ENCODE results near the gene ANAPC5. TPM values are rescaled to one million over a fixed set of nuclear protein-coding genes. Genes with fewer than 3 reads are reported as not detected.
"Not testable (repeated sequence)": the region's sequence is repeated elsewhere in the genome, so short reads cannot be mapped to it uniquely, and the experiment has no call there.

Gene ANAPC5
- total RNA-seq, 1 donor: 118 TPM

- no peak for DNase-seq (ENCODE audit: low read depth in 2 of 3, low spot score in 2 of 3)
These were observed 63.2 kb downstream of the ANAPC5 start for GRCh38 chr12:121288986-121289385.

DNA sequence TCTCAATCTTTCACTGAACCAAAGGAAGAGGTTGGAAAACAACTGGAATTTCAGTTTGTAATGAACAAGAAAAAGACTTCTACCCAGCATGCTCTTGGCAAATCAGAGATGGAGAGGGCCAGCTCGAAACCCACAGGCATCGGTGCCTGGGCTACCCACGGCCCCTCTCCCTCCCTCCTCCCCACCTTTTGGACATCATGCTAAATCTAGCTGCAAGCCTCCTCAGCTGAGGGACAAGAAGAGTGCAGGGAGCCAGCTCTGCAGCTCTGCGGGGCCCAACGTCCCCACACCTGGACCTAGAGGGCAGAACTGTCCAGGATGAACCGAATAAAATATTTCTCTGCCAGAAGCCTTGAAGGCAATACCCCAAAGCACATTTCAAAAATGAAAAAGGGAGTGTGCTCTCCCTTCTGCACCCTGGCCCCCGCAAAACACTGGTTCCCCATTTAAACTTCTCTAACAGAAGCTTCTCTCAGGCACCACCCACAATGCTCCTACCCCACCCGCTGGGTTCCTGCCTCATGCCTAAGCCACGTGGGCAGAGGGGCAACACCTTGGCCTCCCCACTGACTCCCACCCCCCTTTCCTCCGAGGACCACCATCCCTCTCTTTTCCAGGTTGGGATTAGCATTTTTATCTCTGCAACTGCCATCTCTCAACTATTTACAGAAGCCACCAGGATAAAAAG lies 63.9 kb downstream of the ANAPC5 start:
- peak in 1 of 3 donors; percentile 33 for DNase-seq (ENCODE audit: low read depth in 2 of 3, low spot score in 2 of 3)

GRCh38 chr12:121287267-121287954 lies 64.8 kb downstream of the ANAPC5 start:
- DNase-seq (ENCODE audit: low read depth in 2 of 3, low spot score in 2 of 3): no peak

DNA sequence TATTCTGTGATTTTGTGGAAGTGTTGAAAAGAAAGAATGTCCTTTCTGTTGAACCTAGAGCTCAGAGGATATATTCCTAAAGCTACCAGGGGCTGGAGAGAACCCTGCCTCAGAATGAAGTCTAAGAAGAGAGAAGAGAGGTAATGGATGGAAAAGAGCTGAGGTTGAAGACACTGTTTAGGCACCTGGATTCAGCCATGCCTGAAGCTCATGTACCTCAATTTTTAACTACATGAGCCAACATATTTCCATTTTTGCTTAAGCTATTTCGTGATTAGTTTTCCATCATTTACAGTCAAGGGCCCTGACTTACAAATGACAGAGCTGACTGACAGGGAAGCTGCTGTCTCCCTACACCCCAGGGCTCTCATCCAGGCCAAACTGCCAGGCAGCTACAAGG lies 66.4 kb downstream of the ANAPC5 start:
- no peak for DNase-seq (ENCODE audit: low read depth in 2 of 3, low spot score in 2 of 3)

- no peak for DNase-seq (ENCODE audit: low read depth in 2 of 3, low spot score in 2 of 3)
These were observed 67.4 kb downstream of the ANAPC5 start for GRCh38 chr12:121284551-121285390.

DNA sequence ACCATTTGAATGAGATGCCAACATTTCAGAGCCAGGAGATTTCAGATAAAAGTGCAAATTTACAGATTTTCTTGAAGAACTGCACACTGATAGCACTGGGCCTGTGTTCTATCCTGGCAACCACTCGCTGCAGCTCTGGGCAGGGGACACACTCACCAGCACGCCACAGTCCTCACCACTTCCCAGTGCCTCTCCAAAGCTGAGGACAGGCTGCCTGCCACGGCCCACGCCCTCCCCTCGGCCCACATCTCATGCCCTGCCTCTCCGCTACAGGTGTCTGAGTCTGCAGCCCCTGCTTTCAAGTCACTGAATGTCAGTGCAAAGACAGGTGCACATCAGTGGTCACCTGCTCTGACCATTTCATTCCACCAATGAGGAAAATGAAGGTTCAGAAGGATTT lies 68.4 kb downstream of the ANAPC5 start:
- no peak for DNase-seq (ENCODE audit: low read depth in 2 of 3, low spot score in 2 of 3)

DNA sequence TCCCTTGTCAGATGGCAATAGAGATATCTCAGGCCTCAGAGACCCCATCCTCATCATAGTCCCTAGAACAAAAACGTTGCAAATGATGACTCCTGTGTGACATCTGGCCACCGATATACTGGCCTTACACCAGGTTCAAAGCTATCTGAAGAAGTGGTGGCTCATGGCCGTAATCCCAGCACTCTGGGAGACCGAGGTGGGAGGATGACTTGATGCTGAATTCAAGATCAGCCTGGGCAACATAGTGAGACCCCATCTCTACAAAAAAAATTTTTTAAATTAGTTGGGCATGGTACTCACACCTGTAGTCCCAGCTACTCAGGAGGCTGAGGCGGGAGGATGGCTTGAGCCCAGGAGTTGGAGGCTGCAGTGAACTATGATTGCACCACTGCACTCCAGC lies 68.8 kb downstream of the ANAPC5 start:
- DNase-seq (ENCODE audit: low read depth in 2 of 3, low spot score in 2 of 3): no peak

- DNase-seq (ENCODE audit: low read depth in 2 of 3, low spot score in 2 of 3): not testable (repeated sequence)
These were observed 69.3 kb downstream of the ANAPC5 start for GRCh38 chr12:121282910-121283309.

DNA sequence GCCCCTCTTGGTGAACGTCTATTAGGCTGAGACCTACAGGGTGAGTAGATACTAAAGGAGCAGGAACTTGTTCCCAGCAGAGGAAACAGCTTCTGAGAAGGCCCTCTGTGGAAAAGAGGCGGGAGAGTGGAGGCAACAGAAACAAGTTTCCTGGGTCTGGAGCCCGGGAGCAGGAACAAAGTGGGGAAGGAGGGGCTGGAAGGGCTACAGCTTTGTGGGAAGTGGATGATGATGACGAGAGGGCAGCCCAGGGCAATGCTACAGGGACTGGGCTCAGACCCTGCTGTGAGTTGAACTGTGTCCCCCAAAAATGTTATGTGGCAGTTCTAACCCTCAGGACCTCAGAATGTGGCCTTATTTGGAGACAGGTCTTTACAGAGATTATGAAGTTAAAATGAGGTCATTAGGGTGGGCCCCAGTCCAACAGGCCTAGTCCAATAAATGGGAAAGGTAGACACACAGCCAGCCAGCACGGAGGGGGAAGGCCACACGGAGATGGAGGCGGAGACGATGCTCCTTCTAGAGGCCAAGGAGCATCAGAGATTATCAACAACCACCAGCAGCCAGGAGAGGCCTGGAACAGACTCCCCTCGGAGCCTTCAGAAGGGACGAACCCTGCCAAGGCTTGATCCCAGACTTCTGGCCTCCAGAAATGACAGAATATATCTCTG lies 70.0 kb downstream of the ANAPC5 start:
- no peak for DNase-seq (ENCODE audit: low read depth in 2 of 3, low spot score in 2 of 3)

GRCh38 chr12:121281116-121281515 lies 71.1 kb downstream of the ANAPC5 start:
- DNase-seq (ENCODE audit: low read depth in 2 of 3, low spot score in 2 of 3): not testable (repeated sequence)

DNA sequence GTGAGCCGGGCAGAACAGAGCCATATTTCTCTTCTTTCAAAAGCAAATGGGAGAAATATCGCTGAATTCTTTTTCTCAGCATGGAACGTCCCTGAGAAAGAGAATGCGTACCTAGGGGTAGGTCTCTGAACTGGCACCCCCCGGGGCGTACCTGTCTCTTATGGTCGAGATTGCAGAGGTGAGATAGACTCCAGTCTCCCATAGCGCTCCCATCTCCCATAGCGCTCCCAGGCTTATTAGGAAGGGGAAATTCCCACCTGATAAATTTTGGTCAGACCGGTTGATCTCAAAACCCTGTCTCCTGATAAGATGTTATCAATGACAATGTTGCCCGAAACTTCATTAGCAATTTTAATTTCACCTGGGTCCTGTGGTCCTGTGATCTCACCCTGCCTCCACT lies 71.7 kb downstream of the ANAPC5 start:
- not testable (repeated sequence) for DNase-seq (ENCODE audit: low read depth in 2 of 3, low spot score in 2 of 3)

DNA sequence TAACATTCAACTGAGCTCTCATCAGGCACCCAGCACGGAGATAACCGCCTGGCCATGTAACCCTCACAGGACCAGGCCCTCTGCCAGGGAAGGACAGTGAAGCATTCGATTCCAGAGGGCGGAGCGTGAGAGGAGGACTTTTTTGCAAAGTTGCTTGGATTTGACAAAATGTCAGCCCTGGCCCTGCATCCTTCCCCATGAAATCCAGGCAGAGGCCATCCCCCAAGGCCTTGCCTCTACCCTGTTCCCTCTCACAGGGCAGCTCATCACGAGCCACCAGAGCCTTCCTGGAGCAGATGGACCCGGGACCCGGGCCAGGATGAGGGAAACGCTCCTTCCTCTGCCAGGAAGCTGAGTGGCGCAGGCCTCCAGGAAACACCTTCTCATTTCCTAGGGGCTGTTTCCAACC lies 72.7 kb downstream of the ANAPC5 start:
- DNase-seq (ENCODE audit: low read depth in 2 of 3, low spot score in 2 of 3): no peak

DNA sequence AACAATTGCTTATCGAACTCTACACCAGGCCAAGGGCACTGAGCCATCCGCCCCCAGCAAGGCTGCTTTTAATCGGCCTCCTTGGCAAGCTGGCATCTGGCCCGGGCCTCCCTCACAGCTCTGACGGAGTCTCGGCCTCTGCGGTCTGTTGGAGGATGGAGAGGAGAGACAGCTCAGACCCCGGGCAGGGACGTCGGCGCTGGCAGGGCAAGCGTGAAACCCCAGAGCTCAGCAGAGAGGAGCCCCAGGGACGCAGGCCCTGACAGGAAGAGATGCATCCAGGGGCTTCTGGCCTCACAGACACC lies 73.2 kb downstream of the ANAPC5 start:
- DNase-seq (ENCODE audit: low read depth in 2 of 3, low spot score in 2 of 3): no peak

GRCh38 chr12:121278169-121279070 lies 73.8 kb downstream of the ANAPC5 start:
- DNase-seq (ENCODE audit: low read depth in 2 of 3, low spot score in 2 of 3): peak in 1 of 3 donors; percentile 6

GRCh38 chr12:121277374-121277759 lies 74.8 kb downstream of the ANAPC5 start:
- DNase-seq (ENCODE audit: low read depth in 2 of 3, low spot score in 2 of 3): no peak

- DNase-seq (ENCODE audit: low read depth in 2 of 3, low spot score in 2 of 3): no peak
These were observed 78.0 kb downstream of the ANAPC5 start for GRCh38 chr12:121274036-121274763.

- no peak for DNase-seq (ENCODE audit: low read depth in 2 of 3, low spot score in 2 of 3)
These were observed 78.8 kb downstream of the ANAPC5 start for GRCh38 chr12:121273364-121273896.

DNA sequence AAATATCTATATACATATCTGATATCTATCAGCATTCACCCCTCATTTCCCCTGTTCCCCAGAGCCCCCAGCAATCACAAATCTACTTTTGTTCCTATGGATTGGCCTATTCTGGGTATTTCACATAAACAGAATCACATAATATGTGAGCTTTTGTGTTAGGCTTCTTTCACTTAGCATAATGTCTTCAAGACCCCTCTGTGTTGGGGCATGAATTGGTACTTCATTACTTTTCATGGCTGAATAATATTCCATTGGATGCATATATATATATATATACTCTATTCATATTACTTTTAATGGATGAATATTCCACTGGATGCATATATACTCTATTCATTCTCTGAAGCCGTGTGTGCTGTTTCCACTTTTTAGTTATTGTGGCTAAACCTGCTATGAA lies 84.4 kb downstream of the ANAPC5 start:
- no peak for DNase-seq (ENCODE audit: low read depth in 2 of 3, low spot score in 2 of 3)

DNA sequence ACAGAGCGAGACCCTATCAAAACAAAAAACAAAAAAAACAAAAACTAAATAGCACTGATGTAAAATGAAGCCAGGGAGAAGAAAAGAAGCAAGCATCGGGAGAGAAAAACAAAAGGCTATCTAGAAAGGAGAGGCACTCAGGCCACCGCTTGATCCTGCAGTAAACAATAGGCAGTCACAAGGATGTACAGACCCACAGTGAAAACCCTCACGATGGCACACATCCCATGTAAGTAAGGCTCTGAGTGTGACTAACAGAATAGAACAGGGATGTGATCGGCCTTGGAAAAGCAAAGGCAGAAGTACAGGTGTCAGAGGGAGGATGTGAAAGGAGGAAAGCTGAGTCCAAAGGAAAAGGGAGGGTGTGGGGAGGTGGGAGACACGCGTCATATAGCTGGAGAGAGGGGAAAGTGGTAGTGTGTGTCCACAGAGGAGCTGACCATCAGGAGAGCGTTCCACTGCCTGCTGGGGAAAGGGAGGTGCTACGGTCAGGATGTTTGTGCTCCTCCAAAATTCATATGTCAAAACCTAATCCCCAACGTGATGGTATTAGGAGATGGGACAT lies 87.2 kb downstream of the ANAPC5 start:
- DNase-seq (ENCODE audit: low read depth in 2 of 3, low spot score in 2 of 3): no peak
